Ascending aorta (tissue), 2 donors: ENCODE data around the gene SLC19A1. TPM values are rescaled to one million over a fixed set of nuclear protein-coding genes. Genes with fewer than 3 reads are reported as not detected.
"Not testable (repeated sequence)": the region's sequence is repeated elsewhere in the genome, so short reads cannot be mapped to it uniquely, and the experiment has no call there.

Experiments used
- DNase-seq, 2 donors: peaks; one replicate each; pipeline ENCODE4 v3.0.0-alpha.2; 2019; ENCODE audit warnings: low spot score in 2 of 2
- H3K27ac ChIP-seq, 2 donors: fragments of 200-600 bp; sonication (generic); one replicate each; pipeline ENCODE4 v1.5.1; 2016 to 2017; ENCODE audit warnings: mild to moderate bottlenecking in 1 of 2
- H3K27me3 ChIP-seq: fragments of 200-600 bp; sonication (generic); one replicate; pipeline ENCODE4 v1.5.1; 2017
- H3K36me3 ChIP-seq, 2 donors: fragments of 200-600 bp; sonication (generic); one replicate each; pipeline ENCODE4 v1.5.1; 2016
- H3K4me1 ChIP-seq, 2 donors: fragments of 200-600 bp; sonication (generic); one replicate each; pipeline ENCODE4 v1.5.1; 2016 to 2017; ENCODE audit warnings: mild to moderate bottlenecking in 1 of 2
- H3K4me3 ChIP-seq, 2 donors: fragments of 200-600 bp; sonication (generic); one replicate each; pipeline ENCODE4 v1.5.1; 2016 to 2017; ENCODE audit warnings: mild to moderate bottlenecking in 1 of 2
- H3K9me3 ChIP-seq, 2 donors: fragments of 200-600 bp; sonication (generic); one replicate each; pipeline ENCODE4 v1.5.1; 2016
- CTCF ChIP-seq, 3 experiments: fragments of 200-600 bp in 2 of 3; fragments of 450-650 bp in 1 of 3; sonication (generic) in 2 of 3; IDR thresholded peaks; one replicate each; pipeline ENCODE4 v1.5.1; 2016 to 2019; ENCODE audit warnings: antibody characterized with exemption in 3 of 3, mild to moderate bottlenecking in 1 of 3, moderate library complexity in 1 of 3
- intact Hi-C: fragments of 100-400 bp; cut with DNase I; formaldehyde crosslinking; loops from one replicate; pipeline ENCODE4 v1.15.1; 2023
- total RNA-seq: library from RNA; depleted of rRNA; stranded (reverse); fragments of >200 nt; gene quantifications from one replicate; pipeline ENCODE4 v1.1.0, GENCODE V29; 2016

The SLC19A1 gene
- total RNA-seq, 1 donor from 2014 or later: 8.4 TPM

- H3K4me1 ChIP-seq: no peaks in the 10 kb centered on the region
- H3K27ac ChIP-seq: no peak overlapping the region
- intact Hi-C loops: no loop called here
- TF ChIP-seq CTCF (IDR thresholded peaks at IDR 0.05): no peak
- H3K4me3 ChIP-seq: no peak overlapping the region
- no peaks in the 10 kb centered on the region for H3K27me3 ChIP-seq
- peak in 1 of 2 donors; percentile 63 for DNase-seq
- no peaks in the 10 kb centered on the region for H3K36me3 ChIP-seq
- no peaks in the 10 kb centered on the region for H3K9me3 ChIP-seq
Observed at GRCh38 chr21:45533361-45533845, 8.8 kb downstream of the SLC19A1 start.

- DNase-seq: peak in 1 of 2 donors; percentile 55
- intact Hi-C loops: no loop called here
- Histone ChIP-seq H3K4me3 (no peak overlapping the region), H3K27me3 (no peaks in the 10 kb centered on the region), H3K27ac (no peak overlapping the region), H3K4me1 (no peaks in the 10 kb centered on the region), H3K9me3 (no peaks in the 10 kb centered on the region), H3K36me3 (no peaks in the 10 kb centered on the region)
- TF ChIP-seq CTCF (IDR thresholded peaks at IDR 0.05): no peak
Observed at GRCh38 chr21:45532826-45533360, 9.3 kb downstream of the SLC19A1 start.

GRCh38 chr21:45531393-45532215, 10.6 kb downstream of the SLC19A1 start:
- no peaks in the 10 kb centered on the region for H3K9me3 ChIP-seq
- no peak for TF ChIP-seq CTCF (IDR thresholded peaks at IDR 0.05)
- DNase-seq: peak in 1 of 2 donors; percentile 60
- H3K27me3 ChIP-seq: no peaks in the 10 kb centered on the region
- intact Hi-C loops: no loop called here
- H3K4me3 ChIP-seq: no peak overlapping the region
- H3K27ac ChIP-seq: no peak overlapping the region
- H3K4me1 ChIP-seq: no peaks in the 10 kb centered on the region
- no peaks in the 10 kb centered on the region for H3K36me3 ChIP-seq

GRCh38 chr21:45531114-45531392, 11.2 kb downstream of the SLC19A1 start:
- DNase-seq, H3K27me3 ChIP-seq, H3K4me3 ChIP-seq, H3K9me3 ChIP-seq, H3K36me3 ChIP-seq, intact Hi-C loops, H3K27ac ChIP-seq, H3K4me1 ChIP-seq: not testable (repeated sequence)

- Histone ChIP-seq H3K9me3 (no peaks in the 10 kb centered on the region), H3K27ac (no peak overlapping the region), H3K4me3 (no peak overlapping the region), H3K27me3 (no peaks in the 10 kb centered on the region), H3K4me1 (no peaks in the 10 kb centered on the region), H3K36me3 (no peaks in the 10 kb centered on the region)
- TF ChIP-seq CTCF (IDR thresholded peaks at IDR 0.05): no peak
- DNase-seq: peak in 1 of 2 donors; percentile 56
- intact Hi-C loops: no loop called here
Observed at GRCh38 chr21:45530423-45531113, 11.7 kb downstream of the SLC19A1 start.
